GM12892 (cell line): Measurements from ENCODE around the gene CCDC137.

Source experiments
- POLR2A ChIP-seq: IDR thresholded peaks from 2 replicates; pipeline ENCODE4 v1.6.1; 2011; ENCODE audit warnings: low read depth, low read length, control low read depth
- POLR2AphosphoS5 ChIP-seq: IDR thresholded peaks from 2 replicates; pipeline ENCODE4 v1.6.1; 2011; ENCODE audit warnings: low read depth, low read length, control low read depth

DNA sequence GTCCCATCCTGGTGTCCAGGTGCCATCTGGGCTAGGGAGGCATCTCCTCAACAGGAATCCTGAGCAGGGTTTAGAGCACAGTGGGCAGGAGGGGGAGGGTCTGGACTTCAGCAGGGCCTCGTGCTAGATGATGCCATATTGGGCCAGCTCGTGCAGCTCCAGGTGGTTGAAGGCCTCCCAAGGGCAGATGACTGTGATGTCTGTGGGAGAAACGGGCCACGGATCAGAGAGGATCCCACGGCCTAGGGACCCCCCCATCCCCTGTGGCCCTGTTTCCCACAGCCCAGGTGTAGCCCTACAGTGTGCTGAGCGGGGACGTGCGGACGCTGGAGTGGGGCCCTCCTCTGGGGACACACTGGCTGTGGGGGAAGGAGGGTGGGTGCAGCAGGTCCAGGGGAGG, 15.6 kb upstream of the CCDC137 start:
- TF ChIP-seq POLR2A (no peak), POLR2AphosphoS5 (no peak)
